Measurements from ENCODE around the gene SLC29A1. TPM values are rescaled to one million over a fixed set of nuclear protein-coding genes. Genes with fewer than 3 reads are reported as not detected.

Gene SLC29A1
- polyA plus RNA-seq, 2 of the 4 experiments (the other 2 are of a cell fraction), result 45.6 to 72.3 TPM

DNA sequence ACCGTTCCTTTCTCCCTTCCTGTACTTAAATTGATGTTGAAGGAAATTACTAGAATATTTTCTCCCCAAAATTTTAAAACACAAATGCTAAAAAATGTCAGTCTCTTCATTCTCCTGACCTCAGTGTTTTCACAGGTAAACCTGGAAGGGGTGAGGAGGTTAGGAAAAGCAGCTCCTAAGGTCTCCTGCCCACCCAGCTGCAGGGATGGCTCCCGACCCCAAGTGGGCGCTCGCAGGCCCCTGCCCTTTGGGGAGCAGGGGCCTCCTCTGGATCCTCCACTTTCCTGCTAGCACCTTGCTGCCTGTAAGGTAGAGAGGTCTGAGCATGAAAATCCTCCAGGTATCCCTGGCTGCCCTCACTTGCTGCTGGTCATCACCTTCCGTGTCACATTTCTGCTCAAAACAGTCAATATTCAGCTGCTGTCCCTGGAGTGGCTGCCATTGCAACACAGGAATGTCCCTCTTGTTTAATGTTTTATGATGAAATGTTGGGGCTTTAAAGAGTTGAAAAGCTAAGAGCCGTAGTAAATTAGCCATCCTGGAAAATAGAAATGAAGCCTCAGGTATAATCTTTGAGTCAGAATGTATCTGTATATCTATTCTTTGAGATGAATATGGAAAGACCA lies 12.6 kb downstream of the SLC29A1 start:
- Histone ChIP-seq H3K9me3 (no peaks in the 10 kb centered on the region), H3K27ac (peak overlapping the region in 1 of 2 experiments; percentile 96; a peak in 3 of 6 replicates), H3K4me3 (no peak overlapping the region), H3K4me1 (peaks cover 39% of the 10 kb centered on the region), H3K4me2 (peak overlapping the region; percentile 92; the same call in 1 of the 3 replicates)
- no peak for TF ChIP-seq GATA3 (IDR thresholded peaks at IDR 0.05; ENCODE audit: borderline replicate concordance)
- TF ChIP-seq FOXS1 (CRISPR knock-in tag; IDR thresholded peaks at IDR 0.05), result no peak
- TF ChIP-seq TFCP2L1 (CRISPR knock-in tag; IDR thresholded peaks at IDR 0.05), result no peak
- no peak for TF ChIP-seq SREBF2 (IDR thresholded peaks at IDR 0.05)
- no peak for TF ChIP-seq CEBPB (IDR thresholded peaks at IDR 0.05)
- TF ChIP-seq, protein P1, sequence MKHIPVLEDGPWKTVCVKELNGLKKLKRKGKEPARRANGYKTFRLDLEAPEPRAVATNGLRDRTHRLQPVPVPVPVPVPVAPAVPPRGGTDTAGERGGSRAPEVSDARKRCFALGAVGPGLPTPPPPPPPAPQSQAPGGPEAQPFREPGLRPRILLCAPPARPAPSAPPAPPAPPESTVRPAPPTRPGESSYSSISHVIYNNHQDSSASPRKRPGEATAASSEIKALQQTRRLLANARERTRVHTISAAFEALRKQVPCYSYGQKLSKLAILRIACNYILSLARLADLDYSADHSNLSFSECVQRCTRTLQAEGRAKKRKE (CRISPR knock-in tag; IDR thresholded peaks at IDR 0.05; ENCODE audit: low read depth), result no peak
- no peak for TF ChIP-seq NFE2L2 (conservative IDR thresholded peaks at IDR 0.05; ENCODE audit: low read length)
- TF ChIP-seq, protein P2, sequence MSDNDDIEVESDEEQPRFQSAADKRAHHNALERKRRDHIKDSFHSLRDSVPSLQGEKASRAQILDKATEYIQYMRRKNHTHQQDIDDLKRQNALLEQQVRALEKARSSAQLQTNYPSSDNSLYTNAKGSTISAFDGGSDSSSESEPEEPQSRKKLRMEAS (IDR thresholded peaks at IDR 0.05), result no peak
- TF ChIP-seq, protein P3, sequence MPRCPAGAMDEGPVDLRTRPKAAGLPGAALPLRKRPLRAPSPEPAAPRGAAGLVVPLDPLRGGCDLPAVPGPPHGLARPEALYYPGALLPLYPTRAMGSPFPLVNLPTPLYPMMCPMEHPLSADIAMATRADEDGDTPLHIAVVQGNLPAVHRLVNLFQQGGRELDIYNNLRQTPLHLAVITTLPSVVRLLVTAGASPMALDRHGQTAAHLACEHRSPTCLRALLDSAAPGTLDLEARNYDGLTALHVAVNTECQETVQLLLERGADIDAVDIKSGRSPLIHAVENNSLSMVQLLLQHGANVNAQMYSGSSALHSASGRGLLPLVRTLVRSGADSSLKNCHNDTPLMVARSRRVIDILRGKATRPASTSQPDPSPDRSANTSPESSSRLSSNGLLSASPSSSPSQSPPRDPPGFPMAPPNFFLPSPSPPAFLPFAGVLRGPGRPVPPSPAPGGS (IDR thresholded peaks at IDR 0.05), result no peak
- DNase-seq (ENCODE audit: low read depth in 1 of 2, low spot score in 1 of 2) (no peak), ATAC-seq (no peak), FAIRE-seq (no peak)
- POLR2A ChIA-PET, result no interaction called here
- CTCF ChIA-PET, result interaction anchor here (0.7 to 8.4 kb wide), 11 partner anchors 10 to 467 kb away, joined by 3 to 111 read pairs (median 7); partner anchors contain the start of genes HSP90AB1, MYMX and SLC29A1
- 91% methylated on average over 5 of the region's 6 CpGs for WGBS (ENCODE audit: missing lambda C conversion rate)

DNA sequence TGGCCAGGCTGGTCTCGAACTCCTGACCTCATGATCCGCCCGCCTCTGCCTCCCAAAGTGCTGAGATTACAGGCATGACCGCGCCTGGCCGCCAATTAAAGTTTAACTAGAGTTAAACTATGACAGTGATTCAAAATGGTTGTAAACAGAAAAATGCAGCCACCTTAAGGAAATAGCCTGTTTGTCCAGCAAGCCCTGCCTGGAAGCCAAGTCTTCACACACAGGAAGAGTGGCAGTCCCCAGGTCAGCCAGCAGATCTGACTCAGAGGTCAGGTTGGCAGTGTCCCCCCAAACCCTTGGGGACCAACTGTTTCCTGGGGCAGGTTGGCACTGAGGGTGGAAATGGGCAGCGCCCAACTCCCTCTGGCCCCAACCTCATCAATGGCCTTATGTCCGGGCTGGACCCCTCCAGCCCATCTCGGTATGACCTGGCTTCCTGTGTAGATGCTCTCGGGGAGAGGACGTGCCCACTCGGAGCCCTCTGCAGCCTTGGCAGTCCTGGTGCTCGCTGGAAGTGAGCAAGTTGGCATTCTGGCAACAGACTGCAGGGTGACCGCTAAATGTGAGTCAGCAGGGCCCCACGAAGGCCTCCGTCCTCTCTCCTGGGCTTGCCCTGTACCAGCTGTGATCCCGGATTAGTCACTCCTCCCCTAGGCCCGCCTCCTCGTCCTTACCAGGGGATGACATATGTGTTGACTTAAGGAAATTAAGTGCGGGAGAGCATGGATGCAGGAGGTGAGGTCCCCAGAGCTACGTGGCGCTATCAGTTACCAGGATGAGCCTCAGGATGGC lies 13.8 kb downstream of the SLC29A1 start:
- no peak for FAIRE-seq
- H3K4me1 ChIP-seq, result peaks cover 39% of the 10 kb centered on the region

More for the DNA sequence above, 13.8 kb downstream of the SLC29A1 start:
- POLR2A ChIA-PET, result interaction anchor here (1.1 to 1.3 kb wide), 2 partner anchors 9 to 13 kb away, joined by 4 to 27 read pairs; partner anchors contain the start of gene HSP90AB1
- CTCF ChIA-PET, result interaction anchor here (0.7 to 8.4 kb wide), 23 partner anchors 10 to 467 kb away, joined by 3 to 111 read pairs (median 3); partner anchors contain the start of genes HSP90AB1, MYMX, SLC29A1 and VEGFA
- TF ChIP-seq RAD21 (conservative IDR thresholded peaks at IDR 0.05 in 1 of 2, IDR thresholded peaks at IDR 0.05 in 1 of 2), result no peak
- TF ChIP-seq BHLHE40 (IDR thresholded peaks at IDR 0.05; ENCODE audit: low read depth, low read length), result no peak
- no peak for TF ChIP-seq CHD4 (IDR thresholded peaks at IDR 0.05; ENCODE audit: borderline replicate concordance)
- TF ChIP-seq POLR2AphosphoS2 (conservative IDR thresholded peaks at IDR 0.05; ENCODE audit: low read length), result no peak
- peak; percentile 47; the same call in 1 of the 2 replicates for TF ChIP-seq POLR2A (IDR thresholded peaks at IDR 0.05; ENCODE audit: low read length)
- TF ChIP-seq, protein P4, sequence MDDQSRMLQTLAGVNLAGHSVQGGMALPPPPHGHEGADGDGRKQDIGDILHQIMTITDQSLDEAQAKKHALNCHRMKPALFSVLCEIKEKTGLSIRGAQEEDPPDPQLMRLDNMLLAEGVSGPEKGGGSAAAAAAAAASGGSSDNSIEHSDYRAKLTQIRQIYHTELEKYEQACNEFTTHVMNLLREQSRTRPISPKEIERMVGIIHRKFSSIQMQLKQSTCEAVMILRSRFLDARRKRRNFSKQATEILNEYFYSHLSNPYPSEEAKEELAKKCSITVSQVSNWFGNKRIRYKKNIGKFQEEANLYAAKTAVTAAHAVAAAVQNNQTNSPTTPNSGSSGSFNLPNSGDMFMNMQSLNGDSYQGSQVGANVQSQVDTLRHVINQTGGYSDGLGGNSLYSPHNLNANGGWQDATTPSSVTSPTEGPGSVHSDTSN (IDR thresholded peaks at IDR 0.05), result peak; percentile 67
- TF ChIP-seq, protein P5, sequence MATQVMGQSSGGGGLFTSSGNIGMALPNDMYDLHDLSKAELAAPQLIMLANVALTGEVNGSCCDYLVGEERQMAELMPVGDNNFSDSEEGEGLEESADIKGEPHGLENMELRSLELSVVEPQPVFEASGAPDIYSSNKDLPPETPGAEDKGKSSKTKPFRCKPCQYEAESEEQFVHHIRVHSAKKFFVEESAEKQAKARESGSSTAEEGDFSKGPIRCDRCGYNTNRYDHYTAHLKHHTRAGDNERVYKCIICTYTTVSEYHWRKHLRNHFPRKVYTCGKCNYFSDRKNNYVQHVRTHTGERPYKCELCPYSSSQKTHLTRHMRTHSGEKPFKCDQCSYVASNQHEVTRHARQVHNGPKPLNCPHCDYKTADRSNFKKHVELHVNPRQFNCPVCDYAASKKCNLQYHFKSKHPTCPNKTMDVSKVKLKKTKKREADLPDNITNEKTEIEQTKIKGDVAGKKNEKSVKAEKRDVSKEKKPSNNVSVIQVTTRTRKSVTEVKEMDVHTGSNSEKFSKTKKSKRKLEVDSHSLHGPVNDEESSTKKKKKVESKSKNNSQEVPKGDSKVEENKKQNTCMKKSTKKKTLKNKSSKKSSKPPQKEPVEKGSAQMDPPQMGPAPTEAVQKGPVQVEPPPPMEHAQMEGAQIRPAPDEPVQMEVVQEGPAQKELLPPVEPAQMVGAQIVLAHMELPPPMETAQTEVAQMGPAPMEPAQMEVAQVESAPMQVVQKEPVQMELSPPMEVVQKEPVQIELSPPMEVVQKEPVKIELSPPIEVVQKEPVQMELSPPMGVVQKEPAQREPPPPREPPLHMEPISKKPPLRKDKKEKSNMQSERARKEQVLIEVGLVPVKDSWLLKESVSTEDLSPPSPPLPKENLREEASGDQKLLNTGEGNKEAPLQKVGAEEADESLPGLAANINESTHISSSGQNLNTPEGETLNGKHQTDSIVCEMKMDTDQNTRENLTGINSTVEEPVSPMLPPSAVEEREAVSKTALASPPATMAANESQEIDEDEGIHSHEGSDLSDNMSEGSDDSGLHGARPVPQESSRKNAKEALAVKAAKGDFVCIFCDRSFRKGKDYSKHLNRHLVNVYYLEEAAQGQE (IDR thresholded peaks at IDR 0.05), result no peak
- TF ChIP-seq, protein P6, sequence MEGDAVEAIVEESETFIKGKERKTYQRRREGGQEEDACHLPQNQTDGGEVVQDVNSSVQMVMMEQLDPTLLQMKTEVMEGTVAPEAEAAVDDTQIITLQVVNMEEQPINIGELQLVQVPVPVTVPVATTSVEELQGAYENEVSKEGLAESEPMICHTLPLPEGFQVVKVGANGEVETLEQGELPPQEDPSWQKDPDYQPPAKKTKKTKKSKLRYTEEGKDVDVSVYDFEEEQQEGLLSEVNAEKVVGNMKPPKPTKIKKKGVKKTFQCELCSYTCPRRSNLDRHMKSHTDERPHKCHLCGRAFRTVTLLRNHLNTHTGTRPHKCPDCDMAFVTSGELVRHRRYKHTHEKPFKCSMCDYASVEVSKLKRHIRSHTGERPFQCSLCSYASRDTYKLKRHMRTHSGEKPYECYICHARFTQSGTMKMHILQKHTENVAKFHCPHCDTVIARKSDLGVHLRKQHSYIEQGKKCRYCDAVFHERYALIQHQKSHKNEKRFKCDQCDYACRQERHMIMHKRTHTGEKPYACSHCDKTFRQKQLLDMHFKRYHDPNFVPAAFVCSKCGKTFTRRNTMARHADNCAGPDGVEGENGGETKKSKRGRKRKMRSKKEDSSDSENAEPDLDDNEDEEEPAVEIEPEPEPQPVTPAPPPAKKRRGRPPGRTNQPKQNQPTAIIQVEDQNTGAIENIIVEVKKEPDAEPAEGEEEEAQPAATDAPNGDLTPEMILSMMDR (IDR thresholded peaks at IDR 0.05), result no peak
- no peak for TF ChIP-seq MAZ (IDR thresholded peaks at IDR 0.05; ENCODE audit: borderline replicate concordance, low read depth, low read length)
- TF ChIP-seq, protein P3 (IDR thresholded peaks at IDR 0.05), result 0 out of 3 replicates have a peak, but pooled peaks have one; percentile 12
- peak; percentile 33; the same call in 1 of the 2 replicates for TF ChIP-seq FOSL2 (IDR thresholded peaks at IDR 0.05)
- TF ChIP-seq FOSL2 (CRISPR knock-in tag; IDR thresholded peaks at IDR 0.05), result peak; percentile 90
- TF ChIP-seq, protein P7, sequence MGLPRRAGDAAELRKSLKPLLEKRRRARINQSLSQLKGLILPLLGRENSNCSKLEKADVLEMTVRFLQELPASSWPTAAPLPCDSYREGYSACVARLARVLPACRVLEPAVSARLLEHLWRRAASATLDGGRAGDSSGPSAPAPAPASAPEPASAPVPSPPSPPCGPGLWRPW (IDR thresholded peaks at IDR 0.05), result no peak
- TF ChIP-seq MAFK (IDR thresholded peaks at IDR 0.05; ENCODE audit: partially characterized antibody), result peak; percentile 56
- TF ChIP-seq NFE2L2 (conservative IDR thresholded peaks at IDR 0.05; ENCODE audit: low read length), result no peak
- TF ChIP-seq JUNB (IDR thresholded peaks at IDR 0.05), result peak; percentile 42; the same call in 1 of the 2 replicates
- TF ChIP-seq HOXB13 (CRISPR knock-in tag; IDR thresholded peaks at IDR 0.05; ENCODE audit: low read depth), result no peak
- ATAC-seq (peak; percentile 92 to 94), DNase-seq (ENCODE audit: low read depth in 1 of 2, low spot score in 1 of 2) (peak; percentile 88 to 96)
- 10% methylated on average over 13 of the region's 22 CpGs for WGBS (ENCODE audit: missing lambda C conversion rate)
- H3K4me3 ChIP-seq, result peak overlapping the region; percentile 62
- peak overlapping the region; percentile 92 for H3K4me2 ChIP-seq
- H3K27ac ChIP-seq, result peak overlapping the region; percentile 94 to 96
- no peaks in the 10 kb centered on the region for H3K9me3 ChIP-seq
